Activated T-helper 1 cell treated with anti-CD3 and anti-CD28 coated beads, Interleukin-12 subunit alpha, Interleukin-12 subunit beta, Interleukin-2, Interleukin-4 antibody, amounts not matched to agents 30 ng/mL and 10 ng/mL and 1 ng/mL, durations not matched to agents 14 hours and 24 hours and 36 hours (primary cell): ENCODE data around the gene ENOX1. TPM values are rescaled to one million over a fixed set of nuclear protein-coding genes. Genes with fewer than 3 reads are reported as not detected.

ENCODE experiments used
- DNase-seq: peaks from one replicate; pipeline ENCODE4 v3.0.0; 2021; ENCODE audit warnings: low spot score
- H3K27ac Mint-ChIP-seq: one replicate; pipeline ENCODE4 v1.8.0; 2021; ENCODE audit warnings: mild to moderate bottlenecking, mixed read lengths
- H3K27me3 Mint-ChIP-seq: one replicate; pipeline ENCODE4 v1.8.0; 2022; ENCODE audit warnings: mild to moderate bottlenecking, moderate library complexity, mixed read lengths; ENCODE audit not compliant: insufficient read depth
- H3K36me3 Mint-ChIP-seq: one replicate; pipeline ENCODE4 v1.8.0; 2021; ENCODE audit warnings: low read depth, mixed read lengths
- H3K4me1 Mint-ChIP-seq: one replicate; pipeline ENCODE4 v1.8.0; 2021; ENCODE audit warnings: low read depth, mixed read lengths
- H3K4me3 Mint-ChIP-seq: one replicate; pipeline ENCODE4 v1.8.0; 2021; ENCODE audit warnings: mild to moderate bottlenecking, moderate library complexity, mixed read lengths
- H3K9me3 Mint-ChIP-seq: one replicate; pipeline ENCODE4 v1.8.0; 2021; ENCODE audit warnings: mixed read lengths
- intact Hi-C: fragments of 100-400 bp; cut with micrococcal nuclease; formaldehyde crosslinking; loops from one replicate; pipeline ENCODE4 v1.15.1; 2024
- total RNA-seq: library from RNA; stranded (reverse); gene quantifications from 2 replicates; pipeline ENCODE4 v1.2.3, GENCODE V29; 2022

ENOX1 gene
- total RNA-seq, 1 donor from 2014 or later: 0.08 TPM

- H3K4me3 Mint-ChIP-seq: no peak overlapping the region
- no peaks in the 10 kb centered on the region for H3K36me3 Mint-ChIP-seq
- no peaks in the 10 kb centered on the region for H3K4me1 Mint-ChIP-seq
- peaks cover 13% of the 10 kb centered on the region for H3K27me3 Mint-ChIP-seq
- intact Hi-C loops: no loop called here
- no peak for DNase-seq
- H3K9me3 Mint-ChIP-seq: no peaks in the 10 kb centered on the region
- no peak overlapping the region for H3K27ac Mint-ChIP-seq
Observed at GRCh38 chr13:43405457-43405856, 381.3 kb downstream of the ENOX1 start.

- Mint-ChIP-seq H3K9me3 (no peaks in the 10 kb centered on the region), H3K36me3 (no peaks in the 10 kb centered on the region), H3K4me1 (no peaks in the 10 kb centered on the region), H3K4me3 (no peak overlapping the region), H3K27ac (no peak overlapping the region), H3K27me3 (peaks cover 9% of the 10 kb centered on the region)
- intact Hi-C loops: no loop called here
- DNase-seq: no peak
Observed at GRCh38 chr13:43402380-43402779, 384.4 kb downstream of the ENOX1 start.

- intact Hi-C loops: no loop called here
- no peak overlapping the region for H3K27ac Mint-ChIP-seq
- peaks cover 9% of the 10 kb centered on the region for H3K27me3 Mint-ChIP-seq
- no peaks in the 10 kb centered on the region for H3K36me3 Mint-ChIP-seq
- H3K9me3 Mint-ChIP-seq: no peaks in the 10 kb centered on the region
- no peak overlapping the region for H3K4me3 Mint-ChIP-seq
- DNase-seq: no peak
- H3K4me1 Mint-ChIP-seq: no peaks in the 10 kb centered on the region
Observed at GRCh38 chr13:43401361-43401760, 385.4 kb downstream of the ENOX1 start.

- H3K4me3 Mint-ChIP-seq: no peak overlapping the region
- no peaks in the 10 kb centered on the region for H3K4me1 Mint-ChIP-seq
- H3K36me3 Mint-ChIP-seq: no peaks in the 10 kb centered on the region
- no peaks in the 10 kb centered on the region for H3K9me3 Mint-ChIP-seq
- H3K27ac Mint-ChIP-seq: no peak overlapping the region
- peaks cover 7% of the 10 kb centered on the region for H3K27me3 Mint-ChIP-seq
- intact Hi-C loops: no loop called here
- no peak for DNase-seq
Observed at GRCh38 chr13:43397111-43397510, 389.7 kb downstream of the ENOX1 start.

- H3K27me3 Mint-ChIP-seq: peaks cover under 1% of the 10 kb centered on the region
- intact Hi-C loops: no loop called here
Observed at GRCh38 chr13:43391036-43391435, 395.7 kb downstream of the ENOX1 start.

GRCh38 chr13:43390619-43391018 is 396.2 kb downstream of the ENOX1 start:
- intact Hi-C loops: no loop called here
- Mint-ChIP-seq H3K4me3 (no peak overlapping the region), H3K9me3 (no peaks in the 10 kb centered on the region), H3K27me3 (peaks cover 2% of the 10 kb centered on the region), H3K27ac (no peak overlapping the region), H3K36me3 (no peaks in the 10 kb centered on the region), H3K4me1 (no peaks in the 10 kb centered on the region)
- DNase-seq: no peak

More at GRCh38 chr13:43391036-43391435, 395.7 kb downstream of the ENOX1 start:
- no peaks in the 10 kb centered on the region for H3K4me1 Mint-ChIP-seq
- H3K36me3 Mint-ChIP-seq: no peaks in the 10 kb centered on the region
- no peak for DNase-seq
- no peak overlapping the region for H3K4me3 Mint-ChIP-seq
- H3K27ac Mint-ChIP-seq: no peak overlapping the region
- H3K9me3 Mint-ChIP-seq: no peaks in the 10 kb centered on the region

GRCh38 chr13:43389983-43390382 is 396.8 kb downstream of the ENOX1 start:
- Mint-ChIP-seq H3K4me3 (no peak overlapping the region), H3K9me3 (no peaks in the 10 kb centered on the region), H3K36me3 (no peaks in the 10 kb centered on the region), H3K27me3 (peaks cover 2% of the 10 kb centered on the region), H3K27ac (no peak overlapping the region), H3K4me1 (no peaks in the 10 kb centered on the region)
- no peak for DNase-seq
- intact Hi-C loops: no loop called here

- H3K4me1 Mint-ChIP-seq: no peaks in the 10 kb centered on the region
- H3K36me3 Mint-ChIP-seq: no peaks in the 10 kb centered on the region
- no peak for DNase-seq
- H3K27me3 Mint-ChIP-seq: peaks cover 4% of the 10 kb centered on the region
- H3K27ac Mint-ChIP-seq: no peak overlapping the region
- H3K4me3 Mint-ChIP-seq: no peak overlapping the region
- H3K9me3 Mint-ChIP-seq: no peaks in the 10 kb centered on the region
- intact Hi-C loops: no loop called here
Observed at GRCh38 chr13:43389573-43389972, 397.2 kb downstream of the ENOX1 start.

- peaks cover 5% of the 10 kb centered on the region for H3K27me3 Mint-ChIP-seq
Observed at GRCh38 chr13:43388282-43389034, 398.3 kb downstream of the ENOX1 start.

GRCh38 chr13:43387880-43388279 is 398.9 kb downstream of the ENOX1 start:
- peaks cover 5% of the 10 kb centered on the region for H3K27me3 Mint-ChIP-seq
- no peaks in the 10 kb centered on the region for H3K36me3 Mint-ChIP-seq

More at GRCh38 chr13:43388282-43389034, 398.3 kb downstream of the ENOX1 start:
- Mint-ChIP-seq H3K4me3 (no peak overlapping the region), H3K9me3 (no peaks in the 10 kb centered on the region), H3K4me1 (no peaks in the 10 kb centered on the region), H3K27ac (no peak overlapping the region), H3K36me3 (no peaks in the 10 kb centered on the region)
- intact Hi-C loops: no loop called here
- DNase-seq: no peak

GRCh38 chr13:43383498-43384165 is 403.1 kb downstream of the ENOX1 start:
- peaks cover 12% of the 10 kb centered on the region for H3K27me3 Mint-ChIP-seq
- peaks cover 5% of the 10 kb centered on the region for H3K9me3 Mint-ChIP-seq
- H3K4me3 Mint-ChIP-seq: no peak overlapping the region
- no peaks in the 10 kb centered on the region for H3K36me3 Mint-ChIP-seq
- no peaks in the 10 kb centered on the region for H3K4me1 Mint-ChIP-seq
- DNase-seq: no peak
- no peak overlapping the region for H3K27ac Mint-ChIP-seq
- intact Hi-C loops: no loop called here

More at GRCh38 chr13:43387880-43388279, 398.9 kb downstream of the ENOX1 start:
- intact Hi-C loops: no loop called here
- H3K4me1 Mint-ChIP-seq: no peaks in the 10 kb centered on the region
- no peak overlapping the region for H3K4me3 Mint-ChIP-seq
- H3K27ac Mint-ChIP-seq: no peak overlapping the region
- H3K9me3 Mint-ChIP-seq: no peaks in the 10 kb centered on the region
- DNase-seq: no peak

GRCh38 chr13:43379738-43380137 is 407.0 kb downstream of the ENOX1 start:
- no peak for DNase-seq
- intact Hi-C loops: no loop called here
- Mint-ChIP-seq H3K27me3 (peaks cover 20% of the 10 kb centered on the region), H3K27ac (no peak overlapping the region), H3K9me3 (peaks cover 5% of the 10 kb centered on the region), H3K4me1 (peaks cover under 1% of the 10 kb centered on the region), H3K36me3 (no peaks in the 10 kb centered on the region), H3K4me3 (no peak overlapping the region)

GRCh38 chr13:43377973-43378372 is 408.8 kb downstream of the ENOX1 start:
- Mint-ChIP-seq H3K36me3 (no peaks in the 10 kb centered on the region), H3K27ac (no peak overlapping the region), H3K9me3 (peaks cover 5% of the 10 kb centered on the region), H3K4me3 (no peak overlapping the region), H3K4me1 (peaks cover 4% of the 10 kb centered on the region), H3K27me3 (peaks cover 27% of the 10 kb centered on the region)
- intact Hi-C loops: no loop called here
- DNase-seq: no peak
